PC-3 (cell line): ENCODE data around the gene YJEFN3. TPM values are rescaled to one million over a fixed set of nuclear protein-coding genes. Genes with fewer than 3 reads are reported as not detected.

Experiments used
- ATAC-seq: fragments of 200-7000 bp; cut with Tn5 transposase; 2 replicates; pipeline ENCODE4 v1.9.1; 2020; ENCODE audit warnings: mild to moderate bottlenecking, moderate library complexity
- BruUV-seq: library from RNA; stranded (reverse); fragments of 400-500 nt; replicated peaks from 2 replicates; lab custom pipeline; 2021; lab: Mats Ljungman, UMichigan
- CTCF ChIA-PET: fragments of 300-600 bp; sonication (Branson Sonifier 250); formaldehyde crosslinking; loops from one replicate; lab custom pipeline; 2022; ENCODE audit warnings: antibody characterized with exemption; lab: Charles Lee
- POLR2A ChIA-PET: fragments of 300-600 bp; sonication (Branson Sonifier 250); formaldehyde crosslinking; loops from one replicate; lab custom pipeline; 2022; ENCODE audit warnings: antibody characterized with exemption; ENCODE audit not compliant: unreplicated experiment; lab: Charles Lee
- DNase-seq: peaks from one replicate; pipeline ENCODE4 v3.0.0-alpha.2; 2015
- H2AFZ ChIP-seq: fragments of 300-600 bp; sonication (generic); 2 replicates; pipeline ENCODE4 v1.6.0; 2016; ENCODE audit warnings: antibody characterized with exemption, low read length
- H3F3A ChIP-seq: fragments of 300-600 bp; sonication (generic); one replicate; pipeline ENCODE4 v1.6.0; 2017; ENCODE audit warnings: antibody characterized with exemption, low read length, control low read depth, mild to moderate bottlenecking; ENCODE audit not compliant: unreplicated experiment
- H3K27ac ChIP-seq: fragments of 300-600 bp; sonication (generic); 2 replicates; pipeline ENCODE4 v1.5.1; 2016; ENCODE audit warnings: mild to moderate bottlenecking, low read length
- H3K27me3 ChIP-seq: fragments of 300-600 bp; sonication (generic); 2 replicates; pipeline ENCODE4 v1.6.1; 2016; ENCODE audit warnings: low read length, mixed read lengths
- H3K36me3 ChIP-seq: fragments of 300-600 bp; sonication (generic); 2 replicates; pipeline ENCODE4 v1.6.1; 2016; ENCODE audit warnings: low read depth, mixed run types, low read length, mixed read lengths
- H3K4me1 ChIP-seq: fragments of 300-600 bp; sonication (generic); 2 replicates; pipeline ENCODE4 v1.5.1; 2016; ENCODE audit warnings: low read length; ENCODE audit not compliant: insufficient read depth
- H3K4me2 ChIP-seq: fragments of 300-600 bp; sonication (generic); 2 replicates; pipeline ENCODE4 v1.6.0; 2016; ENCODE audit warnings: low read length
- H3K4me3 ChIP-seq: fragments of 300-600 bp; sonication (generic); 2 replicates; pipeline ENCODE4 v1.5.1; 2016; ENCODE audit warnings: mild to moderate bottlenecking, low read length, mixed read lengths
- H3K79me2 ChIP-seq: fragments of 300-600 bp; sonication (generic); 2 replicates; pipeline ENCODE4 v1.6.1; 2017; ENCODE audit warnings: low read length, mixed read lengths
- H3K9ac ChIP-seq: fragments of 300-600 bp; sonication (generic); 2 replicates; pipeline ENCODE4 v1.6.0; 2016; ENCODE audit warnings: mild to moderate bottlenecking, low read length
- H3K9me2 ChIP-seq: fragments of 300-600 bp; sonication (generic); replicated peaks from 2 replicates; pipeline ENCODE4 v1.6.1; 2016; ENCODE audit warnings: mixed run types, low read length, mixed read lengths
- H3K9me3 ChIP-seq: fragments of 300-600 bp; sonication (generic); 2 replicates; pipeline ENCODE4 v1.6.1; 2016; ENCODE audit warnings: low read length, mixed read lengths
- H4K20me1 ChIP-seq: fragments of 300-600 bp; sonication (generic); 2 replicates; pipeline ENCODE4 v1.6.1; 2016; ENCODE audit warnings: low read length, mixed read lengths
- CTCF ChIP-seq: fragments of 300-600 bp; sonication (generic); conservative IDR thresholded peaks from 2 replicates; pipeline ENCODE4 v1.5.1; 2017; ENCODE audit warnings: antibody characterized with exemption, low read depth, mild to moderate bottlenecking, low read length
- EZH2 ChIP-seq: fragments of 300-600 bp; sonication (generic); IDR thresholded peaks from one replicate; pipeline ENCODE4 v1.6.1; 2017; ENCODE audit warnings: antibody characterized with exemption, mild to moderate bottlenecking, low read length; ENCODE audit not compliant: unreplicated experiment
- EZH2phosphoT487 ChIP-seq: fragments of 300-600 bp; sonication (generic); IDR thresholded peaks from 2 replicates; pipeline ENCODE4 v1.6.1; 2018; ENCODE audit warnings: mild to moderate bottlenecking, antibody characterized with exemption, low read length, borderline replicate concordance
- intact Hi-C: fragments of 100-400 bp; cut with micrococcal nuclease; formaldehyde crosslinking; loops from 2 replicates; pipeline ENCODE4 v1.9.0; 2023
- total RNA-seq: library from RNA; depleted of rRNA; stranded (reverse); fragments of >200 nt; gene quantifications from 2 replicates; pipeline ENCODE4 v1.2.3, GENCODE V29; 2014

YJEFN3 gene
- total RNA-seq, 1 experiment from 2014 or later: 8.1 TPM

- no peaks in the 10 kb centered on the region for H3K27me3 ChIP-seq
- no TSS peak for BruUV-seq
- DNase-seq (no peak), ATAC-seq (no peak)
- H4K20me1 ChIP-seq: no peaks in the 10 kb centered on the region
- TF ChIP-seq CTCF (no peak), EZH2 (no peak), EZH2phosphoT487 (no peak)
- peaks cover 5% of the 10 kb centered on the region; the same call in 1 of the 2 replicates for H3K36me3 ChIP-seq
- no peak overlapping the region for H3K4me3 ChIP-seq
- no peak overlapping the region for H3K4me2 ChIP-seq
- no peaks in the 10 kb centered on the region for H3K79me2 ChIP-seq
- no peaks in the 10 kb centered on the region for H3K9me3 ChIP-seq
- no peaks in the 10 kb centered on the region for H3K4me1 ChIP-seq
- CTCF ChIA-PET: no interaction called here
- H3K27ac ChIP-seq: no peak overlapping the region
- H3K9ac ChIP-seq: no peak overlapping the region
- POLR2A ChIA-PET: no interaction called here
- H3F3A ChIP-seq: no peaks in the 10 kb centered on the region
- no peaks in the 10 kb centered on the region for H3K9me2 ChIP-seq
- H2AFZ ChIP-seq: no peak overlapping the region
- intact Hi-C loops: no loop called here
Measured at GRCh38 chr19:19559931-19560330, 31.2 kb downstream of the YJEFN3 start.

- no peaks in the 10 kb centered on the region for H3K9me3 ChIP-seq
- no peak overlapping the region for H3K27ac ChIP-seq
- peaks cover 6% of the 10 kb centered on the region; the same call in 1 of the 2 replicates for H3K36me3 ChIP-seq
- H2AFZ ChIP-seq: no peak overlapping the region
- no peaks in the 10 kb centered on the region for H3K4me1 ChIP-seq
- no peaks in the 10 kb centered on the region for H3F3A ChIP-seq
- no peaks in the 10 kb centered on the region for H3K27me3 ChIP-seq
- no peak for ATAC-seq
- no peak overlapping the region for H3K4me3 ChIP-seq
- intact Hi-C loops: no loop called here
- ChIA-PET POLR2A (no interaction called here), CTCF (no interaction called here)
- no peak overlapping the region for H3K9ac ChIP-seq
- no peaks in the 10 kb centered on the region for H3K79me2 ChIP-seq
- H3K9me2 ChIP-seq: no peaks in the 10 kb centered on the region
- TF ChIP-seq EZH2 (no peak), EZH2phosphoT487 (no peak), CTCF (no peak)
- BruUV-seq: no TSS peak
- H3K4me2 ChIP-seq: no peak overlapping the region
- no peak for DNase-seq
- H4K20me1 ChIP-seq: no peaks in the 10 kb centered on the region
Measured at GRCh38 chr19:19561946-19562664, 33.4 kb downstream of the YJEFN3 start.

- DNase-seq (no peak), ATAC-seq (no peak)
- Histone ChIP-seq H3F3A (no peaks in the 10 kb centered on the region), H3K79me2 (no peaks in the 10 kb centered on the region), H3K36me3 (peaks cover 6% of the 10 kb centered on the region; the same call in 1 of the 2 replicates), H3K4me1 (no peaks in the 10 kb centered on the region), H3K9me3 (no peaks in the 10 kb centered on the region), H3K9ac (no peak overlapping the region), H2AFZ (no peak overlapping the region), H3K9me2 (no peaks in the 10 kb centered on the region), H3K4me3 (no peak overlapping the region), H4K20me1 (no peaks in the 10 kb centered on the region), H3K27me3 (no peaks in the 10 kb centered on the region), H3K4me2 (no peak overlapping the region), H3K27ac (no peak overlapping the region)
- ChIA-PET CTCF (no interaction called here), POLR2A (no interaction called here)
- no peak for TF ChIP-seq EZH2
- 0 out of 2 replicates have a peak, but pooled peaks have one; percentile 18 for TF ChIP-seq CTCF
- no peak for TF ChIP-seq EZH2phosphoT487
- intact Hi-C loops: no loop called here
- no TSS peak for BruUV-seq
Measured at GRCh38 chr19:19562665-19563347, 34.1 kb downstream of the YJEFN3 start.
